ENCODE data around the gene HLTF. TPM values are rescaled to one million over a fixed set of nuclear protein-coding genes. Genes with fewer than 3 reads are reported as not detected.

HLTF gene
- total RNA-seq, 1 donor from 2014 or later, result 21.6 TPM

GRCh38 chr3:149038322-149038721 lies 48.0 kb downstream of the HLTF start:
- TF ChIP-seq, protein P1, sequence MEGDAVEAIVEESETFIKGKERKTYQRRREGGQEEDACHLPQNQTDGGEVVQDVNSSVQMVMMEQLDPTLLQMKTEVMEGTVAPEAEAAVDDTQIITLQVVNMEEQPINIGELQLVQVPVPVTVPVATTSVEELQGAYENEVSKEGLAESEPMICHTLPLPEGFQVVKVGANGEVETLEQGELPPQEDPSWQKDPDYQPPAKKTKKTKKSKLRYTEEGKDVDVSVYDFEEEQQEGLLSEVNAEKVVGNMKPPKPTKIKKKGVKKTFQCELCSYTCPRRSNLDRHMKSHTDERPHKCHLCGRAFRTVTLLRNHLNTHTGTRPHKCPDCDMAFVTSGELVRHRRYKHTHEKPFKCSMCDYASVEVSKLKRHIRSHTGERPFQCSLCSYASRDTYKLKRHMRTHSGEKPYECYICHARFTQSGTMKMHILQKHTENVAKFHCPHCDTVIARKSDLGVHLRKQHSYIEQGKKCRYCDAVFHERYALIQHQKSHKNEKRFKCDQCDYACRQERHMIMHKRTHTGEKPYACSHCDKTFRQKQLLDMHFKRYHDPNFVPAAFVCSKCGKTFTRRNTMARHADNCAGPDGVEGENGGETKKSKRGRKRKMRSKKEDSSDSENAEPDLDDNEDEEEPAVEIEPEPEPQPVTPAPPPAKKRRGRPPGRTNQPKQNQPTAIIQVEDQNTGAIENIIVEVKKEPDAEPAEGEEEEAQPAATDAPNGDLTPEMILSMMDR (IDR thresholded peaks at IDR 0.05; ENCODE audit: insufficient read depth, low read length, poor library complexity, severe bottlenecking), result no peak
- H3K27me3 ChIP-seq (ENCODE audit: control insufficient read depth, insufficient read depth, low read length), result no peaks in the 10 kb centered on the region
- no peak for DNase-seq (ENCODE audit: low read depth)
- H3K36me3 ChIP-seq (ENCODE audit: control insufficient read depth, insufficient read depth, low read length), result no peaks in the 10 kb centered on the region
- no peak overlapping the region for H3K4me3 ChIP-seq (ENCODE audit: low read depth, low read length)

GRCh38 chr3:149037684-149038083 lies 48.6 kb downstream of the HLTF start:
- H3K4me3 ChIP-seq (ENCODE audit: low read depth, low read length), result no peak overlapping the region
- H3K36me3 ChIP-seq (ENCODE audit: control insufficient read depth, insufficient read depth, low read length), result no peaks in the 10 kb centered on the region
- no peaks in the 10 kb centered on the region for H3K27me3 ChIP-seq (ENCODE audit: control insufficient read depth, insufficient read depth, low read length)
- no peak for DNase-seq (ENCODE audit: low read depth)
- TF ChIP-seq, protein P1 (IDR thresholded peaks at IDR 0.05; ENCODE audit: insufficient read depth, low read length, poor library complexity, severe bottlenecking), result no peak

DNA sequence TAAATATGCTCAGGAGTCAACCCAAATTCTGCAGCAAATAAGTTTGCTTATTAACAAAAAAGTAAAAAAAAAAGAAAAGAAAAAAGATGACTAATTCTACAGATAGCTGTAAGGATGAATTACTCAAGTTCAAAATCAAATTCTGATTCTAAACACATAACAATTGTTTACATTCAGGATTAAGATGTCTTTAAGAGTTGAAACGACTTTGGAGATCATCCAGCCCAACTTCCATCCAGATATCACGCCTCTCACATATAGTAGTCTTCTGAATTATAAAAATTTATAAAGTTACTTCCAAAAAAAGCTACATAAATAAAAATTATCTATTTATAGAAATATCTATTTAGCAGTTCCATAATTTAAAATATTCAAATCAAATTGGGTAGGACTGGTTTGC lies 55.2 kb downstream of the HLTF start:
- TF ChIP-seq, protein P1 (IDR thresholded peaks at IDR 0.05; ENCODE audit: insufficient read depth, low read length, poor library complexity, severe bottlenecking), result no peak
- H3K4me3 ChIP-seq (ENCODE audit: low read depth, low read length), result no peak overlapping the region
- H3K27me3 ChIP-seq (ENCODE audit: control insufficient read depth, insufficient read depth, low read length), result no peaks in the 10 kb centered on the region
- H3K36me3 ChIP-seq (ENCODE audit: control insufficient read depth, insufficient read depth, low read length), result no peaks in the 10 kb centered on the region
- DNase-seq (ENCODE audit: low read depth), result no peak

DNA sequence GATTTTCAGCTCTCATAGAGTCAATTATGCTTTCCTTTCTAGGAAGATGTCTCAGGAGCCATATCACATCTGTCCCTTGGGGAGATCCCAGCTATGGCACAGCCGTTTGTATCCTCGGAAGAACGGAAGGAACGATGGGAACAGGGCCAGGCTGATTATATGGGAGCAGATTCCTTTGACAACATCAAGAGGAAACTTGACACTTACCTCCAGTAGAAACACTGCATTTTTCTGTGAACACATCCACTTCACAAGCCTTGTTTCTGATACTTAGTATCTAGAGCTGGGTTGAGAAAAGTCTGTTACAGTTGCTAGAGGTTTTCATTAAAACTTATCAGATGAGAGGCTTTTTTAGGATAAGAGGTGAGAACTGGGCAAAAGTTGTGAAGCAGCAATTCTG lies 59.6 kb downstream of the HLTF start:
- no peak for DNase-seq (ENCODE audit: low read depth)
- no peaks in the 10 kb centered on the region for H3K36me3 ChIP-seq (ENCODE audit: control insufficient read depth, insufficient read depth, low read length)

GRCh38 chr3:149023951-149024350 lies 62.4 kb downstream of the HLTF start:
- no peak overlapping the region for H3K4me3 ChIP-seq (ENCODE audit: low read depth, low read length)
- no peak for DNase-seq (ENCODE audit: low read depth)
- no peaks in the 10 kb centered on the region for H3K36me3 ChIP-seq (ENCODE audit: control insufficient read depth, insufficient read depth, low read length)
- TF ChIP-seq, protein P1 (IDR thresholded peaks at IDR 0.05; ENCODE audit: insufficient read depth, low read length, poor library complexity, severe bottlenecking), result no peak
- no peaks in the 10 kb centered on the region for H3K27me3 ChIP-seq (ENCODE audit: control insufficient read depth, insufficient read depth, low read length)

More for the DNA sequence above, 59.6 kb downstream of the HLTF start:
- no peaks in the 10 kb centered on the region for H3K27me3 ChIP-seq (ENCODE audit: control insufficient read depth, insufficient read depth, low read length)
- no peak overlapping the region for H3K4me3 ChIP-seq (ENCODE audit: low read depth, low read length)
- TF ChIP-seq, protein P1 (IDR thresholded peaks at IDR 0.05; ENCODE audit: insufficient read depth, low read length, poor library complexity, severe bottlenecking), result no peak

DNA sequence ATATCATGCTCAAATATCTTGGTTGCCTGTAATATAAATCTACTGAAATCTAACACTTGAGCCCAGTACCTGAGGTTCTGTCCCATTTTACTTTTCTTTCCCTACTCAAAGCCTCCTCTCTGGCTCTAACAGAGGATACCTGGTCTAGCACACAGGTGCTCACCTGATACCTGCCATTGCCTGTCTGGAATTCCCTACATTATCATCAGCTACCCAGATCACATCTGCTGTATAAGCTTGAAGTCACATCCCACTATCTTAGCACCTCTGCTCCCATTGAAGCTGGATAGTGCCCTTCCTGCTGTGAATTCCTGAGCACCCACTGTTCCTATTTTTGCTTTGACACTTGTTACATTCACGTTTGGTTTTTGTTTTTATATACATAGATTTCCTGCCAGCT lies 64.5 kb downstream of the HLTF start:
- TF ChIP-seq, protein P1 (IDR thresholded peaks at IDR 0.05; ENCODE audit: insufficient read depth, low read length, poor library complexity, severe bottlenecking), result no peak
- DNase-seq (ENCODE audit: low read depth), result no peak
- Histone ChIP-seq H3K27me3 (ENCODE audit: control insufficient read depth, insufficient read depth, low read length) (no peaks in the 10 kb centered on the region), H3K4me3 (ENCODE audit: low read depth, low read length) (no peak overlapping the region), H3K36me3 (ENCODE audit: control insufficient read depth, insufficient read depth, low read length) (no peaks in the 10 kb centered on the region)

Data from kidney epithelial cell (primary cell).